ENCODE measurements around the gene RPA3.
"Not testable (repeated sequence)": the region's sequence is repeated elsewhere in the genome, so short reads cannot be mapped to it uniquely, and the experiment has no call there.

RPA3 gene

DNA sequence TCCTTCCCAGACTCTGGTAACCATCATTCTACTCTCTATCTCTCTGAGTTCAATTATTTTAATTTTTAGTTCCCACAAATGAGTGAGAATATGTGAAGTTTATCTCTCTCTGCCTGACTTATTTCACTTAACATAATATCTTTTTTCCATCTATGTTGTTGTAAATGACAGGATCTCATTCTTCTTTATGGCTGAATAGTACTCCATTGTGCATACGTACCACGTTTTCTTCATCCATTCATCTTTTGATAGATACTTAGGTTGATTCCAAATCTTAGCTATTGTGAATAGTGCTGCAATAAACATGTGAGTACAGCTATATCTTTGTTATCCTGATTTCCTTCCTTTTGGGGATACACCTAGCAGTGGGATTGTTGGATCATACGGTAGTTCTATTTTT, 23.9 kb downstream of the RPA3 start:
- DNase-seq (ENCODE audit: low read depth, low spot score) = no peak

DNA sequence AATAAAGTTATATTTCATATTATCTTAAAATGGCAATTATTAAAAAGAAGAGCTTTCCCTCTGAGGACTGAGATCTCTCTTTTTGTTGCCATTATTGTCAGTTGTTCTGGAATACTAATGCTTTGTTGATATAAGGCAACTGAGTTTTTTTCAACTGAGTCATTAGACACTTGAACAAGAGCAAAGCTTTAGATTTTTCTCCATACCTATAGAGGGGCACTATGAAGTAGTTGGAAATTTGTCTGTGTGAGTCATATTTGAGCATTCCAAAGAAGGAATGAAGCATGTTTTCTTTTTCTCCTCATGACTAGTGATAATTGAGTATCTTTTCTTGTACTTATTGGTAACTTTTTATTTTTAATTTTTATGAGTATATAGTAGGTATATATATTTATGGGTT, 24.5 kb downstream of the RPA3 start:
- no peak for DNase-seq (ENCODE audit: low read depth, low spot score)

DNA sequence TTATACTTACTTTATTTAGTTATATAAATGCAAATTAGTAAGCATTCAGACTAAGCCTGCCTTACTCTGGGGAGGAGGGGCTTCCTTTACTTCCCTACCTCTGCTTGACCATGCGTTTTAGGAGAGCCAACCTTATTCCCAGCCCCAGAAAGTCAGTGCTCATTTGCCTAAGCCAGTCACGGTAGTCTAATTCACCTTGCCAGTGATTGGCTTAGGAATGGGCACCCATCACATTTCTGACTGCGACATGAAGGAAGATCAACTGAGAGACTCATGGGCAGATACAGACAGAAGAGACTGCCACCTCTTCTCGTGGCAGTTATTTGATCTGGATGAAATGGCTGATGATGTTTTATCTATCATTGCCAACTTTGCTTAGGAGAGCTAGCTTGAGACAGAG, 29.5 kb downstream of the RPA3 start:
- no peak for DNase-seq (ENCODE audit: low read depth, low spot score)

DNA sequence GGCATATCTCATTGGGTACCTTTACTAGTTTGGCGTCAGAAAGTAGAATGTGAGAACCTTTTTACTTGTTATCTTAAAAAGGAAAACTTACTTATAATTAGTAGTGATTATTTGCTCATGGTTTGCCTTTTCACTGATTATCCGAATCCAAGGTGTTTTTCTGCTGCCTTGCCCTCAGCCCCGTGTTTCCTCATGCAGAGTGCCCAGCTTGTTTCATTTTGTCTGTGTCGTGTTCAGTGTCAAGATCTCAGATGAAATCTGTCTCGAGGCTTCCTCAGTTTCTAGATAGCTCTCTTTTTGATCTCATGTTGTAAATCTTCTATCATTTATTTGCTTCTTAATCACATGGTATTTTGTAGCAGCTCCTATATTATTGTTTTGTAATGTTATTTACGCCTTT, 30.1 kb downstream of the RPA3 start:
- DNase-seq (ENCODE audit: low read depth, low spot score) = no peak

DNA sequence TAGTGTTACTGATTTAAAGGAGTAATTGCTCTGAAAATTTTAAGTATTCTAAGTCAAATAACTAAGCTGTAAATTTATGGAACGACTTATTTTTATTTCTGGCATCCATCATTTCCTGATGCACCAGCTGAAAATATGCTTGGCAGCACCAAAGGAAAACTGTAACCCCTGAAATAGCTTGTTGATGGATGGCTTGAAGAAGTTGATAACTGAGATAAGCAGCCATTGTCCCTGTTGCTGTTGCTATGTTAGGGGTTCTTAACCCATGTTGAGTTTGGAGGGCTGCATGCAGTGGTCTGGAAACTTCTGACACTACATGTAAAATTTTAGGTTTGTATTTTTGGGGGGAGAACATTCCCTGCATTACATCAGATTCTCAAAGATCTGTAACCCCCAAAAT, 30.6 kb downstream of the RPA3 start:
- DNase-seq (ENCODE audit: low read depth, low spot score) = no peak

DNA sequence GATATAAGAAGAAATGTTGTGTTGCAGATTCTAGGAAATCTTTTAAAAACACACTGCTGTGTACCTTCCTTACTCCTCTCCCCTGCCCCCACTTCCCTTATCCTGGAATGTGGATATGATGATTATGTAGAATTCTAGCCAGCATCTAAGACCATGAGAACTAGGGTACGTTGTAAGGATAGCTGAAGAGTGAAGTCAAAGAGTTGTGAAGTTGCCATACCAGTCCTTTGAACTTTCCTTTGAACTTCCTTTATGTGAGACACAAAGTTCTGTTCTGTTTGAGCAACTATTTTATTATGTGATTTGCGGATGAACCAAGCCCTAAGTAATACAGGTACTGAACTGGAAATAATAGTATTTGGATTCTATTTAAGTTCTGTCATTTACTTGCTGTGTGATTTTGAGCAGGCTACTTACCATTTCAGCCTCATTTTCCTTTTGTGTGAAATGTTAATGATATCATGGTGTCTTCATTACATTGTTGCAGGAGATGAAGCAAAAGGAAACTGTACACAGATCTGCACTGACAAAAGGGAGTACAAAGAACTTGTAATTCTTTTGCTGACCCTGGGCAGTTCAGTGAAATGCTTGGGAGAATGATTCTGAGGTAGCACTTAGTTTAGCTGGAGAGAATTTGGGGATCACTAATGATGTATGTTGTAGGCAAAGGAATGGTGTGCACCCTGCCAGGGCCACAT, 31.4 kb downstream of the RPA3 start:
- no peak for DNase-seq (ENCODE audit: low read depth, low spot score)

DNA sequence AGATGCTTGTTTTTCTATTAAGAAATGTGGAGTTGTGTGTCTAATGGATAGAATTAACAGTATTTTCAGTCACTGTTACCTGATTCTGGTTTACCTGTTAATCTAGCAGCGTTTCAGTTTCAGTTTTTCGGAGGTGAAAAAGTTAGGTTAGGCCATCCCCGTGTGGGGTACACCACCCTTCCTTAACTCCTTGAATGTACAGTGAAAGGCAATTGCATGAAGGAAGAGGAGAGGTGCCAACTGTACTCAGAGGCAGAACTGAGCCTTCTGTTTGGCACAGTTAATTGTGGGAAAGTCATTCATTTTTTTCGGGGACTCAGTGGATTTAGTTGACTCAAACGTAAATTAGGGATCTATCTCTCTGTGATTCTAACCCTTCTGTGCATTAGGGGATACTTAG, 35.5 kb downstream of the RPA3 start:
- no peak for DNase-seq (ENCODE audit: low read depth, low spot score)

DNA sequence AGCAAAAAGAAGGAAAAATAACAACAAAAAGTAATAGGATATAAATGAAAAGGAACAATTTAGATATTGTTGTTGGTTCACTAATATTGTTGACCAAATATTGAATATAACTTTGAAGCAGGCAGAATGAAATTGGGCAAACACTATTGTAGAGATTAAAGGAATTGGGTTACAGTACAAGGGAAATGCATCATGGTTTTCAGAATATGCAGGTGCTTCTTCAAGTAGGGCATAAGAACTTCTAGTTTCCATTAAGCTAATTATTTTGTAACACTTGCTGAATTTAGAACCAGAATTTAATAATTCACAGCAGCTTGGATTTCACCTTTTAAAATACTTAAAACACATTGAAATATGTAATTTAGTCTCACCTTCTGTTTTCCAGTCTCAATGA, 36.5 kb downstream of the RPA3 start:
- DNase-seq (ENCODE audit: low read depth, low spot score) = no peak

DNA sequence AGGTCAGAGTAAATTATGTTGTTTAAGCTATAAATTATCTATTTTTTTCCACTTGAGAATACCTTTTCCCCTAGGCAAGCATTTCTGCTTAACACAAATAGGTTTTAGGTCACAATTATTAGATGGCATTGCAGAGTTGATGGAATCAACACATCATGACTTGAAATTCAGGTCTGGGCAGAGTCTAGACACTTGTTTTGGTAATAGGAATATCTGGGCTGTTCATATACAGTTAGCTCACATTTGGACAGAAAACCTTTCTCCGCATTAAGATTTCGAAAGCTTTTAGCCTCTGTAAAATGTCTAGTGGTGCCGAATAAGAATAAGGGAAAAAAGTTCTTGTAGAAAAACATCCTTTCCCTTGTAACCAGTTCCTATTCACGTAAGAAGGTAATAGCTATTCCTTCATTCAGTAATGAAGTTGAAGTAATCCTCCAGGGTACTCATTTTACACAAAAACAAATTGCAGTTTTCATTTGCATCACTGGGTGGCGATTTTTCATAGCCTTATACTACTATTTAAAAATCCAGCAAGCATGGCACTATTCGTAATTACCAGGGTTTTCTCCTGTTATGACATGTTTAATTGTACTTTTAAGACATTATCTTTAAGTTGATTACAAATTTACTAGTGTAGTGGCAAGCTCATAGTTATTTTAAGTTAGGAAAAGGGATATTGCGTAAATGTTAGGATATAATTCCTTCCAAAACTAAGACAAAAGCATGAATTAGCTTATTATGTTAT, 37.0 kb downstream of the RPA3 start:
- peak; percentile 26 for DNase-seq (ENCODE audit: low read depth, low spot score)

DNA sequence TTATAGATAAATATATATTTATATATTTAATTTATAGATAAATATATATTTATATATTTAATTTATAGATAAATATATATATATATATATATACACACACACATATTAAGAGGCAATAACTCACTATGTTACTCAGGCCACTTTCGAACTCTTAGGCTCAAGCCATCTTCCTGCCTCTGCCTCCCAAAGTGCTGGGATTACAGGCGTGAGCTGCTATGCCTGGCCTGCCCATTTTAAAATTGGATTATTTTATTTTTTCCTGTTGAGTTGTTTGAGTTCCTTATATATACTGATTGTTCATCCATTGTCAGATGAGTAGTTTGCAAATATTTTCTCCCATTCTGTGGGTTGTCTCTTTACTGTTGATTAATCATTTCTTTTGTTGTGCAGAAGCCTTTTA, 38.8 kb downstream of the RPA3 start:
- DNase-seq (ENCODE audit: low read depth, low spot score) = not testable (repeated sequence)

DNA sequence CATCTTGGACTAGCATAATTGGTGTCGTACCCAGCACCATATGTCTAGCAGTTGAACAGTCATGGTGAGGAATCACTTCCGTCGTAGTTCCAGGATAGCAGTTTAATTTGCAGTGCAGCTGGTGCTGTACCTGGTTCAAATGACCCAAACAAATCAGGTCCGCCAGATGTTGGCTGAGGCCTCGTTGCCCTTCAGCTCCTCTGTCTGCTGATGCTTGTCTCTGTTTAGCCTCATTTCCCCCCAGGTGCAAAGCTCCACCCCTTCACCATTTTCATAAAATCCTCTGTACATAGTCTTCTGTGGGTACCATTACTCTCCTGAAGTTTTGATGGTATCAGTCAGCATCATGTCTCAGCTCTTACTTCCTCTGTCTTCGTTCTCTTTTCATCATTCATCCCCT, 42.7 kb downstream of the RPA3 start:
- DNase-seq (ENCODE audit: low read depth, low spot score) = no peak

DNA sequence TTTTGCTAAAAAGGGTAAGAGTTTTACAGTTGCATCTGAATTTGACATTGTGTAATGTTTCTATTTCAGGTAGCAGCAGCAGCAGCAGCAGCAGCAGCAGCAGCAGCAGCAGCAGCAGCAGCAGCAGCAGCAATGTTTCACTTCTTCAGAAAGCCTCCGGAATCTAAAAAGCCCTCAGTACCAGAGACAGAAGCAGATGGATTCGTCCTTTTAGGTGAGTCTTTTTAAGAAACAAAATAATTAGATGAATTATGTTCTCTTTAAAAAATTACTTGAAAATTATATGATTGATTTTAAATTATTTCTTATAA, 45.2 kb downstream of the RPA3 start:
- DNase-seq (ENCODE audit: low read depth, low spot score) = no peak

DNA sequence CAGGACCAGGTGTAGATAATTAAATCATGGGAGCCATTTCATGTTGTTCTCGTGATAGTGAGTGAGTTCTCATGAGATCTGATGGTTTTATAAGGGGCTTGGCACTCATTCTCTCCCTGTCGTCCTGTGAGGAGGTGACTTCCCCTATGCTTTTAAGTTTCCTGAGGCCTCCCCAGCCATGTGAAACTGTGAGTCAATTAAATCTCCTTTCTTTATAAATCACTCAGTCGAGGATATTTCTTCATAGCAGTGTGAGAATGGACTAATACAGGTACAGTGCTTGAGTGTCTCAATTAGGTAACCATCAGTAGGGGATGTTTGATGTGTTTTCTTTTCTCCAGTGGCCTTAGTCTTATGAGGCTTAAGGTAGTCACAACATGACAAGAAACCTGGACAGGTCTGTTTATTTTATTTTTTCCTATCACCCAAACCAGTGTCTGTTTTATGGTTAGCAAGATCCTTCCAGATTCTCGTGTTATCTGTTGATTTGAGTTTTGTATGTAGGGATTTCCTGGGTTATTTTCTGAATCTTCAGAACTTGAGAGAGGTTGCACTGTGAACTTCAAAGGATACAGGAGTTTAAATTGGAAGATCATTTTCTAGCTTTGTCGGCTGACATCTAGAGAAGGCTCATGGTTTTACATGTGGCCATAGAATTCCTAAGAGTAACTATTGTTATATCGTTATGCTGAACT, 45.7 kb downstream of the RPA3 start:
- no peak for DNase-seq (ENCODE audit: low read depth, low spot score)

DNA sequence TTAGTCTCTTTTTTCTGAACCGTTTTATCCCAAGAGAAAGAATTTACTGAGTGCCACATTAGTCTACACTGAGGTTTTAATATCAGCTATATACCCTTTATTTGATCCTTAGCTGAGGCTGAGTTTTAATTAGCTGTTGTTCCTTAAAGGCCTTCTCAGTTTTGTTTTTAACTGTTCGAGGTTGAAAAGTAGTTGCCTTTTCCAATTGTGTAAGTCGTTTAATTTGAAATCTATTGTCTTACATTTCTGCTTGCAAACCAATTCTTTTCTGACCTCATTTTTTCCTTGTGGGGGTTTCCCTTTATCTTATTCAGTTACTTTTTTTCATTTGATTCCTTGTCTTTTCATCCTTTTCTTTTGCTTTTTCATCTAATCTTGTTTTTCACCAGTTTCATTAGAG, 47.0 kb downstream of the RPA3 start:
- DNase-seq (ENCODE audit: low read depth, low spot score) = no peak

DNA sequence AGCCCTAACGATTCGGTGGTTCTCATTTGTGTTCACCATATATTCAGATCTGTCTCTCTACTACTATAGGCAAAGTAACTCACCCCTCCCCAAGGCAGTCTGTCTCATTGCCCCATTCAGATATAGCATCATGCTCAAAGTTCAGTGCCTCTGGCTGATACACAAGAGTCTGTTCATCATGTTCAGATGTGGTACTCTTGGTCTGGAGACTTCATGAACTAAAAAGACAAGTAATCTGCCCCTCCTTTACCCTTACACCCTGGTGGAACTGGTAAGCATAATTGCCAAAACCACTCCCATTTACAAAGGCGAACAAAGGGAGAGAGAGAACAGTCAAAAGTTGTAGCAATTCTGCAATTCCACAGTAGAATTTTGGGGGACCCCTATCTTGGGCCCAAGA, 47.9 kb downstream of the RPA3 start:
- no peak for DNase-seq (ENCODE audit: low read depth, low spot score)

DNA sequence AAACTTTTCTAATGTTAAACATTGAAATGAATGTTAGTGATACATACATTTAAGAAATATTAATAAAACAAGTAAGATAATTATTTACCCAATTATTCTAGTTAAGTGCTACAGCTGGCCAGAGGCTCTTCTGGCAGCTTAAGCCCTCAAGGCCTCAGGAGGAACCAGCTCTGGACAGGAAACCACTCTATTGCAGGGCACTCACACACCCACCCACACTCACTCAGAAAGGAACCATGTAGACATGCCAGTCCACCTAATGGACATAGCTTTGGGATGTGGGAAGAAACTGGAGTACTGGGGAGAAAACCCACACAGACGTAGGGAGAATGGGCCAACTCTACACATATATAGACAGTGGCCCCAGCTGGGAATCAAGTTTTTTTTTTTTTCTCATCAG, 49.7 kb downstream of the RPA3 start:
- no peak for DNase-seq (ENCODE audit: low read depth, low spot score)

DNA sequence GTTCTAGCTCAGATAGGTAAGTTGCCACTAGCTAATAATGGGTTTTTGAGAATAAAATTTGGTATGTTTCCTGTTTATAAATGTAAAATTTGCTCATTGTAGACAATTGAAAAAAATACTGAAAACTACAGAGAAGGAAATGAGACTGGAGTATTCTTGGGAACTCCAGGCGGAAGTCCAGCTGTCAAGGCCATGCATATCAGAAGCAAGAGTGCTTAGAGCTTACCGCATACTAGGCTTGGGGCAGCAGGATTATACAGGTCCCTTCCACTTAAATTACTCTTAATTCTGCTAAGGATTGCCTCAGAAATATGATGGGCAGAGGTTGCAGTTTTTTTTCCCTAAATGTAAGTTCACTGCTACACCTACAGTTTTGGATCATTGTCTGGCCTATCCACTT, 51.2 kb downstream of the RPA3 start:
- no peak for DNase-seq (ENCODE audit: low read depth, low spot score)

DNA sequence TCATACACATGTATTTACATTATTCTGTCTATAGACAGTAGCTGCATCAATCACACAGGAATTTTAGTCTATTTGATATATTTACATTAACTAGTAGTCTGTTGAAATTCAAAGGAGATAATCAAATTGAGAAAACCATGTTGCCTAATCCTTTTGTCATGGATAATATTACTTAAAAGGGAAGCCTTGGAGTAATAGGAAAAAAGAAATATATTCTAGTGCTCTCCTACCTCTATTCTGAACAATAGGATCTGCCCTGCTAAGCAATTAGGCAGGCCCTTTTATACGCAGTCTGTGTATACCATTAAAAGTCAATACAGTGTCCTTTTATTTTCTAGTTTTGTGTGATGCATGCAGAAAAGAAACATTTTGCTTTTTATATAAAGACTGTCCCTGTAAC, 53.4 kb downstream of the RPA3 start:
- DNase-seq (ENCODE audit: low read depth, low spot score) = no peak

DNA sequence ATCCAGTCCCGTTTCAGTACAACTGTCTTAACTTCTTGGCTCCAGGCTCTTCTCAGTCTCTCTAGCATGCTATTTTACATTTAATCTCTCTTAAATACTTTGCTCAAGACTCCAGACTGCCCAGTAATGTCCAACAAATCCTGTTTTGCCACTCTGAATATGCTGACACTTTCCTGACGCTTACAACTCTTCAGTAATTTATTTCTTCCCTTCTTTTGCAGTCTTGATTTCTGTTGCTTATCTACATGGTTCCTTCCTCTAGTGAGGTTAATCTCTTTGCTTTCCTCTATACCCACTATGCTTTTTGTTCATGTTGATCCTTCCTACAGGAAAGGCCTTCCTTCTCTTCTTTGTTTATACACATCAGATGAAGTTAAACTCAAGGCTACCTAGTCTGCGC, 54.1 kb downstream of the RPA3 start:
- DNase-seq (ENCODE audit: low read depth, low spot score) = no peak

DNA sequence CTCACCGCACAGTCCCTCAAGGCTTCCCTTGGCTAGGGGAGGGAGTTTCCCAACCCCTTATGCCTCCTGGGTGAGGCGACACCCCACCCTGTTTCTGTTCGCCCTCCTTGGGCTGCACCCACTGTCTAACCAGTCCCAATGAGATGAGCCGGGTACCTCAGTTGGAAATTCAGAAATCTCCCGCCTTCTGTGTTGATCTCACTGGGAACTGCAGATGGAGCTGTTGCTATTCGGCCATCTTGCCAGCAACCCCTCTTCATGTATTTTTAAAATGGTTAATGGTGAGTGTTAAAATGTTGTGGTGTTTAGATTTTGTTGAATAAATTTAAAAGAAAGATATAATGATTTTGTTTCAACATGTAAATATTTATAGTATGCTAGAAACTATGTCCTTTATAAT, 55.9 kb downstream of the RPA3 start:
- no peak for DNase-seq (ENCODE audit: low read depth, low spot score)

DNA sequence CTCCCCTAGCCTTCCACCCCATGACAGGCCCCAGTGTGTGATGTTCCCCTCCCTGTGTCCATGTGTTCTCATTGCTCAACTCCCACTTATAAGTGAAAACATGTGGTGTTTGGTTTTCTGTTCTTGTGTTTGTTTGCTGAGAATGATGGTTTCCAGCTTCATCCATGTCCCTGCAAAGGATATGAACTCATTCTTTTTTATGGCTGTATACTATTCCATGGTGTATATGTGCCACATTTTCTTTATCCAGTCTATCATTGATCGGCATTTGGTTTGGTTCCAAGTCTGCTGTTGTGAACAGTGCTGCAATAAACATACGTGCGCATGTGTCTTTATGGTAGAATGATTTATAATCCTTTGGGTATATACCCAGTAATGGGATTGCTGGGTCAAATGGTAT, 61.9 kb downstream of the RPA3 start:
- DNase-seq (ENCODE audit: low read depth, low spot score) = not testable (repeated sequence)

DNA sequence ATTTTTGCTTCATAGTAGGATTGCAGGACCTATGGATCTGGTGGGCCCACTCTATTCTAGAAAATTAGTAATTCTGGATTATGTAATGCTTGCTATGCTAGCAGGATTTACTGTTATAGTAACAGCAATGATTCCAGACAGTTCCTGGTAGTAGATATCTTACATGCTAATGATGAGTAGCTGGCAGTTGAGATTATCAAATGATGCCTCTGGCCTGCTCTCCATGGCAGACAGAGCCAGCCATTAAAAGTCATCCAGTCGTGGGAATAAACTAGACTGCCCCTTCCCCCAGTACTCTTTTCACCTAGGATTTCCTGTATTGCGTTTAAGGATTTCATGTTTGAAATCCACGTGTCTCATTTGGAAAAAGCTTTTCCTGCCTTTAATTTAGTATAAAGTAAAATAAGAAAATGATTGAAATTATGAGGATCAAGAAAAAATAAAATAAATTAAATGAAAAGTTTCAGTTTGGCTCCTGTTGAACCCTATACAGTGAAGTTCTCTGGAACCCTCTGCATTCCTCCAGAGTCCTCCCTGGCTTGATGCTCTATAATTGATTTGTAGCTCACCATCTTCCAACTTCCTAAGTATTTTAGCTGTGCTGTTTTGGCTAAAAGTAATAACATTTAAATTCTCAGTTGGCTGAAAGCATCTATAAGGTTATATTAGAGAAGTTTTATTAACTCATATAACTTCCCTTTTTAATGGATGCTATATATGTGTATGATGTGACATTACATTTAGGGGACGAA, 63.3 kb downstream of the RPA3 start:
- DNase-seq (ENCODE audit: low read depth, low spot score) = no peak
